GM10266 (cell line): ENCODE measurements around the gene BLVRA.
"Not testable (repeated sequence)": the region's sequence is repeated elsewhere in the genome, so short reads cannot be mapped to it uniquely, and the experiment has no call there.

Experiments
- DNase-seq: peaks from one replicate; pipeline ENCODE4 v3.0.0; 2012; ENCODE audit errors: extremely low spot score
- TF ChIP-seq, protein P1 (sequence below): IDR thresholded peaks from 2 replicates; pipeline ENCODE4 v1.5.1; 2012; ENCODE audit warnings: mild to moderate bottlenecking, low read depth; ENCODE audit not compliant: control insufficient read depth, insufficient read depth; ENCODE audit errors: missing control alignments

The BLVRA gene

DNA sequence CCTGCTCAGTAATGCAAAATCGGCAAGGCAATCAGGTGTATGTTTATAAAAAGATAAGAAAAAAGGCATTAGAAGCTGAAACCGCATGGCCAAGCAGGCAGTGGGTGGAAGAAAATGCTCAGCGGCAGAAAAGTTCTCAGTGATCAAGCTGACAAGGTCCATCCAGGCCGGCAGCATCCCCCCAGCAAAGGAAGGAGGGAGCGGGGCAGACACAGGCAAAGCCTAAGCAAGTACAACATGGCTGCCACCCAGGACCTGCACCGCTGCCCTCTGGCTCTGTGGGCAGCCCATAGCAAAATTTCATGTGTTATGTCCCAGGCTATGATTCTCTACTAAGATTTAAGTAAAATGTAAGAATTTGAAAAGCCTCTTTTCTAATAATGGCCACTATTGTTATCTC is 65.5 kb downstream of the BLVRA start:
- TF ChIP-seq, protein P1, sequence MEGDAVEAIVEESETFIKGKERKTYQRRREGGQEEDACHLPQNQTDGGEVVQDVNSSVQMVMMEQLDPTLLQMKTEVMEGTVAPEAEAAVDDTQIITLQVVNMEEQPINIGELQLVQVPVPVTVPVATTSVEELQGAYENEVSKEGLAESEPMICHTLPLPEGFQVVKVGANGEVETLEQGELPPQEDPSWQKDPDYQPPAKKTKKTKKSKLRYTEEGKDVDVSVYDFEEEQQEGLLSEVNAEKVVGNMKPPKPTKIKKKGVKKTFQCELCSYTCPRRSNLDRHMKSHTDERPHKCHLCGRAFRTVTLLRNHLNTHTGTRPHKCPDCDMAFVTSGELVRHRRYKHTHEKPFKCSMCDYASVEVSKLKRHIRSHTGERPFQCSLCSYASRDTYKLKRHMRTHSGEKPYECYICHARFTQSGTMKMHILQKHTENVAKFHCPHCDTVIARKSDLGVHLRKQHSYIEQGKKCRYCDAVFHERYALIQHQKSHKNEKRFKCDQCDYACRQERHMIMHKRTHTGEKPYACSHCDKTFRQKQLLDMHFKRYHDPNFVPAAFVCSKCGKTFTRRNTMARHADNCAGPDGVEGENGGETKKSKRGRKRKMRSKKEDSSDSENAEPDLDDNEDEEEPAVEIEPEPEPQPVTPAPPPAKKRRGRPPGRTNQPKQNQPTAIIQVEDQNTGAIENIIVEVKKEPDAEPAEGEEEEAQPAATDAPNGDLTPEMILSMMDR = no peak
- DNase-seq = no peak

DNA sequence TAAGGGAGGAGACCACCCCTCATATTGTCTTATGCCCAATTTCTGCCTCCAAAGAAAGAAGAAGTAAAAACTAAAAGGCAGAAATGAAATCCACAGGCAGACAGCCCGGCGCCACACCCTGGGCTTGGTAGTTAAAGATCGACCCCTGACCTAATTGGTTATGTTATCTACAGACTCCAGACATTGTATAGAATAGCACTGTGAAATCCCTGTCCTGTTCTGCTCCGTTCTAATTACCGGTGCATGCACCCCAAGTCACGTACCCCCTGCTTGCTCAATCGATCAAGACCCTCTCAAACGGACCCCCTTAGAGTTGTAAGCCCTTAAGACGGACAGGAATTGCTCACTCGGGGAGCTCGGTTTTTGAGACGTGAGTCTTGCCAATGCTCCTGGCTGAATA is 66.0 kb downstream of the BLVRA start:
- DNase-seq = not testable (repeated sequence)

DNA sequence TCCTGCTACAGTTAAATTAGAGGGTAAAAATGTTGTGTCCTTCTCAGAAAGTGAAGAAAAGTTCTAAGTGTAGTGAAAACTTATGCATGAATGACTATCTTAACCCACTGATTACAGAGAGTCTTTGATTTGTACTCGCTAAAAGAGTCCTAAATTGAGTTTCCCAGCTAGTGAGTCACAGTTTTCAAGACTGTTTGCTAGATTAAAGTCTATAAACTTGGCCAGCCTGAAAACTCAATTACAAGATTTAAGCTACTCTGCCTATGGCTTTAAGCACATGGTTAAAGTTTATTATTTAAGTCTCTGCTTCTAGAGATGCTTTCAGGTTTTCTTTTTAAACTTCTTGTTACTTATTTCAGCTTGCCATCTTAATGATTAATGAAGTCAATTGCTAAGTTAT is 66.5 kb downstream of the BLVRA start:
- TF ChIP-seq, protein P1 = no peak

DNA sequence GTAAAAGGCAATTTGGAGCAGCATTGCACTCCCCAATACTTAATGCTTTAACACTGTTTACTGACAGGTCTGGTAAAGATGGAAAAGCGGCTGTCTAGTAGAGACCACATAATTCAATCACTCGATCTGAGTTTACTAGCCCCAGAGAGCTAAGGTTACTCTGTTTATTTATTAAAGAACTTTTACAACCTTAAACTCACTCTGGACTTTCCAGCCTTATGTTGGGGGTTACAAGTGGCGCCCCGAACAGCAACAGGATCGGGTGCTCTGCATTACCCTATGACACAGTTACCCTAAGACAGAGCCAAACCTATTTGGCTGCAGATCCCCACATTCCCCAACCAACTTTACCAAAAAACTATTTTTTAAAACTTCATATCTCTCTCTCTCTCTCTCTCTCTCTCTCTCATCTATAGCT is 66.9 kb downstream of the BLVRA start:
- TF ChIP-seq, protein P1 = no peak
- DNase-seq = no peak

More for the DNA sequence above, 66.5 kb downstream of the BLVRA start:
- no peak for DNase-seq

DNA sequence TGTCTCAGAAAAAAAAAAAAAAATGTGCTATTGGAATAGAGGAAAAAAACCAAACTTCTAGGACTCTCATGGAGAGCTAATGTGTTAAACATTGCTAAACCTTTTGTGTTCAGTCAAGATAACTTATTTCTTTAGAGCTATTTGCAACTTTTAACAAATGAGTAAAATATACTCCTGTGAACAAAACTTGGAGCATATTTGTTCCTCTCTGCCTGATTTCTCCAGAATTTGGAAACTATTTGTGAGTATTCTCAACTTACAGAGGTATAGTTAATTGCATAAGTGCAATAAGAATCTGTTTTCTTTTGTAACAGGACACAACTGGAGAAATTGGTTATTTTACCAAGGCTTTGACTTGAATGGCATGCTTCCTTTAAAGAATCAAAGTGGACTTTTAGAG is 72.4 kb downstream of the BLVRA start:
- not testable (repeated sequence) for DNase-seq

DNA sequence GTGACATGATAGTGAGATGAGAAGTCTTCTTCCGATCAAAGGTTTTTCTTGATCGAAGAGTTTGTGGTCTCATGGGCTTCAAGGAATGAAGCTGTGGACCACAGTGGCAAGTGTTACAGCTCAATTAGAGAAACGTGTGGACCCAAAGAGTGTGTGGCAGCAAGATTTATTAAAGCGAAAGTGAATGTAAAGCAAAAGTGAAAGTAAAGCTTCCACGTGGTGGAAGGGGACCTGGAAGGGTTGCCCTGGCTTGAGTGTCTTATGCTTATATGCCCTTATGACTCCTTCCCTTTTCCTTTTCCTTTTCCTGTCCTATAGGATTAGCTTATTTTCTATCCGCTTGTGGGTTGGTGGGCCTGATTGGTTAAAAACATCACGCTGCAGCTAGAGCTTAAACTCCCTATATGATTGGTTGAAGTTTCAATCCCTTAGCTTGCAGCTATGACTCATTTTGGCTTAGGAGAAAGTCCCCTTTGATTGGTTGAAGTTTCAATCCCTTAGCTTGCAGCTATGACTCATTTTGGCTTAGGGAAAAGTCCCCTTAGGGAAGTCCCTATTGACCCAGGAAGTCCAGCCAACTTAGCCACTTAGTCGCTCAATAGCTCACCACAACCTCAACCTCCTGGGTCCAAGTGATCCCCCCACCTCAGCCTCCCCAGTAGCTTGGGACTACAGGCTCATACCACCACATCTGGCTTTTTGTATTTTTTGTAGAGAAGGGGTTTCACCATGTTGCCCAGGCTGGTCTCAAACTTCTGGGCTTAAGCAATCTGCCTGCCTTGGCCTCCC is 76.2 kb downstream of the BLVRA start:
- peak; percentile 19 for DNase-seq
- TF ChIP-seq, protein P1 = no peak

DNA sequence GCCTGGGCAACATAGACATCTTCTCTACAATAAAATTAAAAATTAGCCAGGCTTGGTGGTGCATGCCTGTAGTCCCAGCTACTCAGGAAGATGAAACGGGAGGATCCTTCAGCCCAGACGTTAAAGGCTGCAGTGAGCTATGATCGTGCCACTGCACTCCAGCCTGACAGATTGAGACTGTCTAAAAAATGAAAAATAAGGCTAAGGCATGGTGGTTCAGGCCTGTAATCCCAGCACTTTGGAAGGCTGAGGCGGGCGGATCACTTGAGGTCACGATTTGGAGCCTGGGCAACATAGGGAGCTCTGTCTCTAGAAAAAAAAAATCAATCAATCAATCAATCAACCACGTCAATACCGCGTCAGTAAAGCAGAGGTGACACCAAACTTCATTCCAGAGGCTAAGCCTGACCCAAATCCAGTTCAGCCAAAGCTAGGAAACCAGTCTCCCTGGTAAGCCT is 79.8 kb downstream of the BLVRA start:
- DNase-seq = no peak
- TF ChIP-seq, protein P1 = no peak

DNA sequence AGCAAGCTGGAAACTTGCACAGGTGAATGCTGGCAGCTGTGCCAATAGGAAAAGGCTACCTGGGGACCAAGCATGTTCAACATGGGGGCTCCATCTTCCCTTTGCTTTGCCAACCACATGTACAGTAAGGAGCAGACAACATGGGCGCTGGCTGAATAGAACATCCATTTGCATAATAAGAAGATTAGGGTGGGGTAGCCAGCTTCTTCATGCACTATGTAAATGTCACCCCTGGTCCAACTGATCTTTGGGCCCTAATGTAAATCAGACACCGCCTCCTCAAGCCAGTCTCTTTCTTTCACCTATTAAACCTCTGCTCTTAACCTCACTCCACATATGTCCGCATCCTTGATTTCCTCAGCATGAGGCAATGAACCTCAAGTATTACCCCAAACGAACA is 84.8 kb downstream of the BLVRA start:
- no peak for DNase-seq
- TF ChIP-seq, protein P1 = no peak
